IPS-11a (cell line): ENCODE results near the gene SETBP1.

ENCODE experiments used
- H3K4me3 ChIP-seq: one replicate; pipeline ENCODE4 v1.5.1; 2013; ENCODE audit warnings: low read depth, low read length, control low read depth

SETBP1 gene

DNA sequence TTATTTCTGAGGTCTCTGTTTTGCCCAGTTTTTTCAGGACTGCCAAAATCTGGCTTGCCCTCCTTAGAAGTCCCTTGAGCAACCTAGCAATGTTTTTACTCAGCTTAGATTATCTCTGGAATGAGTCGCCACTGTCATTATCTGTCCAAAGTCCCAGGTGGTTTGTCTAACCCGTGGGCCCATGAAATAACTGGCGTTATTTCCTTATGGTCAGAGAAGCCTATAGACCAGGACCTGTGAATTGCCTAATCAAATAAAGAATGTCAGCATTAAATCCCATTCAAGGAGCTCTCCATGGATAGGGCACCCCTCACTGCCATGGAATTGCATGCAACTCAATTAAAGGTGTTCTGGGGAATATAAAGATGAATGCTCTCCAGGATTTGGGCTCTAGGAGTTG is 373.9 kb downstream of the SETBP1 start:
- H3K4me3 ChIP-seq, result no peak overlapping the region

DNA sequence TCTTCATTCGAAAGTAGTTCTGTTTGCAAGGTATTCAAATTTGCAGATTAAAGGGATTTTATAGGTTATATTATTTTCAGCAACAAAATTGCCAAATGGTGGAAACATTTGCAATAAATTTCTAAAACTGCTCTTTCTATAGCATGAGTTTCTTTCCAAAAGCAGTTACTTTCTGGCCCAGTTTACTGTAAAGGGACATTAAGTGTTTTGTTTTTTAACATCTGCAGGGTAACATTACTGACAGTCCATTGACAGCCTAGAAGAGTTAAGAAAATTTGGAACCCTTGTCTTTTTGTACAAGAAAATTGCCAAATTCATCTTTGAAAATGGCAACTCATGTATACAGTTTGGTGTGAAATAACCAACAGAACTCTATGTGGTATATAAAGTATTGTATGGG is 375.1 kb downstream of the SETBP1 start:
- H3K4me3 ChIP-seq, result no peak overlapping the region

DNA sequence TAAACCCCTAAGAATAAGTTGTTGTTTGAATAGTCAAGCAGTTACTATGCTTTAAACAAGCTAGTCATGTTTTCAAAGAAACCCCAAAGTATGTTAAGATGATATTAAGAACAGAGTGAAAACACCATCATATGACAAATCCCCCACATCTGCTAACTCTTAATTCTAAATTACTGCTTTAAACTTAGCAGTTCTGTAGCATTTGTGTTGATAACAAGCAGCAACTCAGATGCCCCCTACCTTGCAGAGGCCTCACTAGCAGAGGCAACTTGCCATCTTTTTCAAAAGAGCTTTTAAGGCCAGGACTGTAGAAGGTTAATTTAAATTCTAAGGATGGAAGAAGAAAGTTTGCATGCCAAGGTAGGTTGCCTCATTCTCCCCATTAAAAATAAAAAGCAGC is 376.2 kb downstream of the SETBP1 start:
- no peak overlapping the region for H3K4me3 ChIP-seq

DNA sequence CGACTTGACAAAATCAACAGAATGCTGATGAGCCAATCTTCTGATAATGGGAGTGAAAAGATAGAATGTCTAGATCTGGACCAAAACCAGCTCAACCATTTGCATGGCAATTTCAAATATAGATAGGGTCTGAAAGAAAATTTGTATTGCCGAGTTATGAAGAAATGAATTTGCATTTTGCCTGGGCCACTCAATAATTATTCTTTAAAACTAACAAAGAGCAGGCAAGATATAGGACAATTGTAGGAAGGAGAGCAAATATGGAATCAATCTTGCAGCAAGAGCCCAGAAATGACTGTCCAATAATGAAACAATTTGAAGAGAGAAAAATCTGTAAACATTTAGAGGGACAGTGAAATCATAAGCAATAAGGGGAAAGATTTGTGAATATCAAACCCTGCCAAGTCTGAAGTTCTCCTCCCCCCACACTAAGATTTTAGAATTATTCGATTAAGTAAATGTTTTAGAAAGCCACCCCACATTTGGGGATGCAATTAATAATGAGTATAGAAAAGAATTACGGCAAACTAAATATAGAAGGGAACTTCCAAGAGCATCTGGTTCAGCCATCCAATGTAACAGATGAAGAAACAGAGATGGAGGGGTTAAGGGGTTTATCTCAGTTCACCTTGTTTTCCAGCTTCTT is 377.4 kb downstream of the SETBP1 start:
- no peak overlapping the region for H3K4me3 ChIP-seq

DNA sequence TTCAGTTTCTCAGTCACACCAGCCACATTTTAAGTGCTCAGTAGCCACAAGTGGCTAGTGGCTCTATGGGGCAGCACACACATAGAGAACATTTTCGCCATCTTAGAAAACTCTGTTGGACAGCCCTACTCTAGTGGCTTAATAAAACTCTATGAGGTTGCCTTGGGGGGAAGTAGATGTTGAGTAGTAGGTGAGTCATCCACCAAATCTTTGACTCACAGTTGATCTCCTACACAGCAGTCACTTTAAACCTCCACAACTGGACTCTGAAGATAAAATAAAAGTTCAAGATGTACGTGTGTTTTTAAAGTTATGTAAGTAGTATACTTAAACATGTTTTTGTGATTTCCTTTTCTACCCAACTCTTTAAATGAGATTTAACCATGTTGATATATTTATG is 379.0 kb downstream of the SETBP1 start:
- H3K4me3 ChIP-seq, result no peak overlapping the region

DNA sequence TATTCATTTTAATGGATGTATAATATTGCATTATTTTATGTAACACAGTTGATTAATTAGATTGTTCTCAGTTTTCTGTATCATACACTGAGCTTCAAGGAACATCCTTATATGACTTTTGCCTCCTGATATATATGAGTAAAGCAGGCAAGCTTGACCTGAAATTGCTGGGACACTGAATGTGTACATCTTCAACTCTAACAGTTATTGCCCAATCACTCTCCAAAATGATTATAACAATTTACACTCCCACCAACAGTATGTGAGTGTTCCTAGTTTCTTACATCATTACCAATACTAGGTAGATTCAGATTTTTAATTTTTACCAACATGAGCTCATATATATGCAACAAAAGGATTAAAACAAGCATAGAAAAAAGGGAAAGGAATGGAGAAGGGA is 379.4 kb downstream of the SETBP1 start:
- H3K4me3 ChIP-seq, result no peak overlapping the region

DNA sequence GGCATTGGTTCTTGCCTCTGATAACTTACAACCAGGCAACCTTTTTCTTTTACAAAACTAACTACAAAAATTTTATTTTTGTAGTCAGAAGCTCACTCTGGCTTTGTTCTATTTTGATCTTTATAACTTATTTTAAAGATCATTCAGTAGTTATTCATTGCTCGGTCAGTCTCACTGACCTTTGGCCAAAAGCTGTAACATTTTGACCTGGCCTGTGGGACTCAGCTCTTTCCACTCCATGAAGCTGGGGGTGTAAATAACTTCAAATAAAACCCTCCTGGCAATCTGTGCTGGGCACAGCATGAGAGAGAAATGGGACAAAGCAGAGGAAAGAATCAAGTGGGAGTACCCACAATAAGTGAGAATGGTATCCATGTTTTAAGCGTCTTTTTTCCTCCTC is 380.7 kb downstream of the SETBP1 start:
- no peak overlapping the region for H3K4me3 ChIP-seq

DNA sequence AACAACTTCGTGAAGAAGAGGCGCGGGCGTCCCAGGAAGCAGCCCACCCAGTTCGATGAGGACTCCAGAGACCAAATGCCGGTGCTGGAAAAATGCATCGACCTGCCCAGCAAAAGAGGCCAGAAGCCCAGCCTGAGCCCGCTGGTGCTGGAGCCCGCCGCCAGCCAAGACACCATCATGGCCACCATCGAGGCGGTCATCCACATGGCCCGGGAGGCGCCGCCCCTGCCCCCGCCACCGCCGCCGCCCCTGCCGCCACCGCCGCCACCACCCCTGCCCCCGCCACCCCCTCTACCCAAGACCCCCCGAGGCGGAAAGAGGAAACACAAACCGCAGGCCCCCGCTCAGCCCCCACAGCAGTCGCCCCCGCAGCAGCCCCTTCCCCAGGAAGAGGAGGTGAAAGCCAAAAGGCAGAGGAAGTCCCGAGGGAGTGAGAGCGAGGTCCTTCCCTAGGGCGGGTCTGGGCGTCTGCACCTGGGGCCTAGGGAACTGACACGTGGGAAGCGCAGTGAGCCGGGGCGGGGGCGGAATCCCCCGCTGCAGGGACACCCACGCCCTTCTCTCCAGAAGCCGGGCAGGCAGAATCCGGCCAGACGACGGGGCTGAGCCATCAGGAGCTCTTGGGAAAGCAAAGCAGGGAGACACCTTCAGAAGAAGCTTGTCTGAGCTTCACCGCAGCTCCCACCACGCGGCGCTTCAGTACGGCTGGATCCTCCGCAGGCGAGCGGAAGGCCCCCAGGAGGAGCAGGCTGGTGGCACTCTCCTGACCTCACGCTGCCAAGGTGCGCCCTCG is 382.8 kb downstream of the SETBP1 start:
- H3K4me3 ChIP-seq, result no peak overlapping the region

DNA sequence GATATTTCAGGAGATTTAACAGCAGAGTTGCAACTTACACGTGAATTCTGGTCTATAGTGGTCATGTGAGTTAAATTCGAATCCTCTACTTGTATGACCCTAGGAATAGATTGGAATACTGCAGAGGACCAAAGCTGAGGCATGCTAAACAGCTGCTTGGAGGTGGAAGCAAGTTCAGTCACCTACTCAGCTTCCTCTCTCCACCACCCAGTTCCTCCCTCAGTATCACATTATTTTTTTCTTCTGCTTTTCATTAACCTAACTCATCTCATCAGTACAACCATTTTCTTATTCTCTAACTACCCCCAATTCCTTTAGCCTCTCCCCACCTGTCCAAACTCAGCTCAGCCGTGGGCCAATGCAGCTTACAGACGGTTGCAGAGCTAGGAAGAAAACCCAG is 385.5 kb downstream of the SETBP1 start:
- H3K4me3 ChIP-seq, result no peak overlapping the region

DNA sequence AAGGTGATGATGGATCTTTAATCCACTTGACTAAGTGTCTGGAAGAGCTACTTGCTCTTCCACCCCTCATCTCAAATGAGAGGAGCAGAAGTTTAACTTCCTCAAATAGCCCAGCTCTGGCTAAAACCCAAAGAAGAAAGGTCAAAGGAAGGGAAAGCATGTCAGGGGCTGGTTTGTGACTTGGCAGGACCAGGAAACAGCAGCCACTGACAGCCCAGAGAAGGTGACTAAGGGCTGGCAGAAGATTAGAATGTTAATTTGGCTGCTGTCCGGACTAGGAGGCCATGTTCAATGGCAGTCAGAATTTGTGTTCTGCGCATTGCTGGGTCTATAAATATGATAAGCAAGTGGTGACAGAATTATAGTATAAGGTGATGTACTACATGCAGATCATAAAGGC is 386.2 kb downstream of the SETBP1 start:
- H3K4me3 ChIP-seq, result no peak overlapping the region

DNA sequence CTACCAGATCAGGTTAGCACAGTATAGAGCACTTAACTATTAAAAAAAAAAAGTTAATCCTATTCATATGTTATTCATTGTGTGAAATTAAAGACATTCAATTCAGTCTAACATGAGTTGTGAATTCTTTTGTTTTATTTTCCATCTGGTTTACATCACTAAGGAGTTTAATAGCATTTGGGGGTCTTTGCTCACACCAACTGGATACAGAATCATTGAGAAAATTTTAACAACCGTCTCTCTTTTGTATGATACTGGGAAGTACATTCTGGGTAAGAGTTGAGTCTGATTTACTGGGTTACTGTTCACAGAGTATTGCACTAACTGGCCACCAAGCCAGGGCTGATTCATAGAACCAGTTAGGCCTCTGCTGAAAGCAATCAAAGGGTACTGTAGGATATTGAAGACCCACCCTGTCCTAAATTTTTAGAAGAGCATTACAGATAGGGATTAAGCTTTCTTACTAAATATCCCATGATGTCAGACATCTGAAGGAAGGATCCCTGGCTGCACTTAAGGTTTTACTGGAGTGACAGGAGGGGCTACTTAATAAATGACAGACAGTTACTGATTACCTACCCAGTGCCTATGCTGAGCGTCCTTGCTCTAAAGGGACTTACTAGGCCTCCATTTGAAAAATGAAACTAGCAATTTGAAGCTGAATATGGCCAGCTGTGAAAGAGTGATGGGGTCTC is 387.9 kb downstream of the SETBP1 start:
- no peak overlapping the region for H3K4me3 ChIP-seq

DNA sequence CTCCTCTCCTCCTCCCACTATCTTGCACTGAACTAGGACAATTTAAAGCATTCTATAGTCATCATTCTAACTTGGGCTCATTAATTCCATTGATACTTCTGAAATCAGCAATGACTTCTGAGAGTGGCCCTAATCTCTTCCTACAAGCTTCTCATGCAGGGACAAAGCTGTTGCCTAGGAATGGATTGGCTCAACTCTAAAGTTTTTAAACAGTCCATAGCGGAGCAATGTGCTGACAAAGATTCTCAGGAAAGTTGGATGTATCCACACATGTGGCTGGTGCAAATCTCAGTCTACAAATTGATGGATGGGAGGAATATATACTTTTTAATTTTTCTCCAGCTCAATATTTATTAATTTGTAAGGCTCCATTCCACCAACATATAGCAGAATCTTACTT is 388.9 kb downstream of the SETBP1 start:
- H3K4me3 ChIP-seq, result no peak overlapping the region

DNA sequence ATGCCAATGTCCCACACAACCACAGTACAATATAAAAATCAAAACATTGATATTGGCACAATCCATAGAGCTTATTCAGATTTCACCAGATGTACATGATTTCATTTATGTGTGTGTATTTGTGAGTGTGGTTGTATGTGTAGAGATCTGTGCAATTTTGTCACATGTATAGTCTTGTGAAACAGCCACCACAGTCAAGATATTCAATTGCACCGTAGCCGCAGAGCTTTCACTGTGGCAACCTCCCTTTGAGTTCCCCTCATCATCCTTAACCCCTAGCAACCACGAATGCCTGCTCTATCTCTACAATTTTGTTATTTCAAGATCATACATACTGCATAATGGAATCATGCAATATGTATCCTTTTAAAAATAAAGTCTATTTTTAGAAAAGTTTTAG is 391.3 kb downstream of the SETBP1 start:
- no peak overlapping the region for H3K4me3 ChIP-seq

DNA sequence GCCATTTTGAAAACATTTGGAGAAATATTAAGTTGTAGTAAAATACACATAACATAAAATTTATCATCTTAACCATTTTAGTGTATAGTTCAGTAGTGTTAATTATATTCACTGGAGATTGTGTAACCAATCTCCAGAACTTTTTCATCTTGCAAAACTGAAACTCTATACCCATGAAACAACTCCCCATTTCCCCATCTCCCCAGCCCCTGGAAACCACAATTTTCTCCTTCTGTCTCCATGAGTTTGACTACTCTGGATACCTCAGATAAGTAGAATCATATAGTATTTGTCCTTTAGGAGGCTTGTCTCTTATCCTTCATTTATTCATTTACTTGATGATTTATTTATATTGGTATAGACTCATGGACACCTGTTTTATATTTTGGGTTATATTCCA is 392.9 kb downstream of the SETBP1 start:
- no peak overlapping the region for H3K4me3 ChIP-seq

DNA sequence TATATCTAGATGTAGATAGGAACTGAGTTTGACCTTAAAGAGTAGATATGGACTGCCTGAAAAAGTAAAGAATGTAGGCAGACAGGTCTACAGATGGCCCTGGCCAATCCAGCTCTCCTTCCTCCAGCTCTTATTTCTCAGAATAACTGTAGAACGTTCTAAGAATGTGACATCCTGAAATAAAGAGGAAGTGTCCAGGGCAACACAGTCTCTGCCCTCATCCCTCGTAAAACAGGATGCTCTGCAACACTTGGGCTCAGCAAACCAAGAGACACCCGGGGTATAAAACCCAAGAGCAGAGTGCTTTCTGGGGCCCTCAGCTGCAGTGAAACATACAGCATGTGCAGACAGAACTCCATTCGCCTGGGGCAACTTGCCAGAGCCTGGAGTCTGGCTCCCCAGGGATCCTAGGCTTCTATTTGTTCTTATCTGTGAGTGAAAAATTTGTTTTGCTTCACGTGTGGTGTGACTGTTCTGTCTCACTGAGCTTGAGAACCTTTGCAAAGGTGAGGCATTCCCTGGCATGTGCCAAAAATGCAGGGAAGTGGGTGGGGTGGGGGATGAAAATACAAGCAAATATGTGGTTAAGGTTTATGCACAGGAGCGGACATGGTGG is 401.0 kb downstream of the SETBP1 start:
- no peak overlapping the region for H3K4me3 ChIP-seq

DNA sequence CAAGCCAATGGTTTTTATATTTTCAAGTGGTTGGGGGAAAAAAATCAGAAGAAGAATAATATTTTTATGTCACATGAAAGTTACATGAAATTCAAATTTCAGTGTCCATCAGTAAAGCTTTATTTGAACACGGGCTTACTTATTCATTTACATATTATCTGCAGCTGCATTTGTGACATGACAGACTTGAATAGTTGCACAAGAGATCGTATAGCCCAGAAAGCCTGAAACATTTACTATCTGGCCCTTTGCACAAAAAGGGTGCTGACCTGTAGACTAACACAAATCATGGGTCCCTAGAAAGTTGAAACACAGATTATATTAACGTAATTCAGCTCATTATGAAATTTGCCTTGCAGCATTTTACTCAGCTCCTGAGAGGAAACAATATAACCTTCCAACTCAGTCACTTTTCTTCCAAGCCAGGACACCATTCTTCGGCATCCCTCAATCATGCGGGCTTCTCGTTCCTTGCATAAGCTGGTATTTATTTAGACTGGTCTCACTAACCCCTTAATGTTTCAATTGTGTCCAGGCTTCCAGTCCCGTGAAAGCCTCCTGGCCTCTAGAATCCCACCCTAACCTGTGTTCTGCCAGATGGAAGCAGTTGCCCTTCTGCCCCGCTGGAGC is 402.7 kb downstream of the SETBP1 start:
- no peak overlapping the region for H3K4me3 ChIP-seq

DNA sequence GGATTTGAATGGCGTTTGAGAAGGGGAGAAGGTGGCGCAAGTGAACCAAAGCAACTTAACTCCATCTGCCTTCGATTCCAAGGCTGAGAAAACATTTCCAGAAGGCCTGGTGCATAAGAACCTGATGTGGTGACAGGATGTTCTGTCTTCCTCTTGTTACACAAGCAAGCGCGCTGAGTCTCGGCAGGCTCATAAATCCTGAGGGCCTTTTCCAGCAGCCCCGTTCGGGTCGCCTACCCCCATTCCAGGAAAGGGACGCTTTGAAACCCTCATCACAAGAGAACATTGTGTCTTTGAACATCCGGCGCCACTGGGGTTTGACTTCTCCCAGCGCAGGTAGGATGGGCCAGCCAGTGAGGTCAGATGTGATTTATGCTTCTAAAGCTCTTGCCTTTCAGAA is 403.5 kb downstream of the SETBP1 start:
- no peak overlapping the region for H3K4me3 ChIP-seq

DNA sequence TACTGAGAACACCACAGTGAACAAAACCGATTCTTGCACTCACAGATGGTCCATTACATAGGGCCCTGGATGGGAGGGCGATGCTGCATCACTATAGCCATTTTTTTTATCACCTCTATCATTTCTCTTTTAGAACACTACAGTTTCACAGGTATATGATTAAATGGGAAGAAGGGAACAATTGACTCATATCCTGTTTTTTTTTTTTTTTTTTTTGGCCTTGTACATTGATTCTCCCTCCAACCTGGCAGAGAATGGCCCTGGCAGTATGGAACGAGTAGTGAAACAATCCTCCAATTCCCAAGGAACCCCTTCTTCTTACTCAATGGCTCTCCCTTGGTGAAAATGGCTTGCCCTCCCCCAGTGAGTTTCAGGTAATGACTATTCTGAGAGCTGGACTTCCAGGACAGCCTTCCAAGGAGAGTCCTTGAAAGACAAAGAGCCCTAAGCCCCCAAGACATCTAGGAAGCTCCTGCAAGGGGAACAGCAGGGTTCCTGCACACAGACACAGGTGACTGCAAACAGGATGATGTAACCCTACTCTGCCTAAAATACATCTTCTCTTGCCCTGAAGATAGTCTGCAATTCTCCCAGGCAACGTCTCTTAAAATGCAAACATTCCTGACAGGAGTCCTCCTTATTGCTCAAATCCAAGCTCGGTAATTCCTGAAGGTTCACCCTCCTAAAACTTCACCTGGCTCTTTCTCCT is 405.4 kb downstream of the SETBP1 start:
- no peak overlapping the region for H3K4me3 ChIP-seq

DNA sequence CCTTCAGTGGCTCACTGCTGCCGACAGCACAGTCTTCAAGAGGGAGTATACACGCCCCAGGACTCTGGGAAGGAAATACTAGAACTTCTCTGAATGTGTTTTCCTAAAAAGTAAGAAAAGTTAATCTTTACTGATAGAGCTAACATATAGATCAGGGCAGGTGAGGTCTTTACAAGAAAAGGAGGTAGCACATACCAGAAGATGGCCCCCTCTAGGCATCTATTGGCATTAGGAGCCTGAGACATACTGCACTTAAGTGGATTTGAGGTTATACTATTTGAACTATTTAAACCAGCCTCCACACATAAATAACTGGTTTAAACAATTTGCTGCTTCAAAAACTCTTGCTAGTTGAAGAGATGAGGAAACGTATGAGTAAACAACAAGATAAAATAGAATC is 406.1 kb downstream of the SETBP1 start:
- H3K4me3 ChIP-seq, result no peak overlapping the region

DNA sequence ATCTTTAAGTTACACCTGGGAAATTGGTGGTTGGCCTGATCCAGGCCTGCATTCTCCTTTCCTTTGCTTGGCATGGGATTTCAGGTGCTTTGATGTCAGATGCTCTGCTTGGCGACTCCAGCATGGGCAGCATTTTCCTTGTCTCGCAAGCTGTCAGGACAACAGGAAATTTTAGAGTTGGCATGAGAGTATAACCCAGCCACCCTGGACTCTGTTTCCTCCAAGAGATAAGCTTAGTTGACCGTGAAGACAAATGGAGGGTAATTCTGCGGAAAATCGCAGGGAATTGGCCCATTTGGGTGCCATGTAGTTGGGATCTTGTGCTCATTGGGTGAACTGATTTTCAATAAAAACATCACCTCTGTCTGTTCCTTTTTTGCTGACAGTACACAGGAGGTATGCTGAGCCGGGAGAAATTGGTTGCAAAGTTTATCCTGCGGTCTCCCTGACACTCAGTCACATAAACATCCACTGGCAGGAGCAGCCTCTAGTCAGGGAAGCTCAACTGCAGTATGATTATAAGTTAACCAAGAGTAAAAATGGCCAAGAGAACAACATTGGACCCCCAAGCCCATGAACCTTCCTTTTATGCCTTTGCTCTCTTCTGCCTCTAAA is 409.9 kb downstream of the SETBP1 start:
- H3K4me3 ChIP-seq, result no peak overlapping the region
